M059J (cell line): ENCODE results near the gene SLC26A6. TPM values are rescaled to one million over a fixed set of nuclear protein-coding genes. Genes with fewer than 3 reads are reported as not detected.

Experiments used
- DNase-seq: peaks from one replicate; pipeline ENCODE4 v3.0.0-alpha.2; 2012; ENCODE audit warnings: low read depth
- total RNA-seq: library from RNA; depleted of rRNA; stranded (reverse); fragments of >200 nt; shearing (Covaris generic); gene quantifications from 2 replicates; pipeline ENCODE4 v1.2.3, GENCODE V29; 2014; rRNA removed

Gene SLC26A6, protein sequence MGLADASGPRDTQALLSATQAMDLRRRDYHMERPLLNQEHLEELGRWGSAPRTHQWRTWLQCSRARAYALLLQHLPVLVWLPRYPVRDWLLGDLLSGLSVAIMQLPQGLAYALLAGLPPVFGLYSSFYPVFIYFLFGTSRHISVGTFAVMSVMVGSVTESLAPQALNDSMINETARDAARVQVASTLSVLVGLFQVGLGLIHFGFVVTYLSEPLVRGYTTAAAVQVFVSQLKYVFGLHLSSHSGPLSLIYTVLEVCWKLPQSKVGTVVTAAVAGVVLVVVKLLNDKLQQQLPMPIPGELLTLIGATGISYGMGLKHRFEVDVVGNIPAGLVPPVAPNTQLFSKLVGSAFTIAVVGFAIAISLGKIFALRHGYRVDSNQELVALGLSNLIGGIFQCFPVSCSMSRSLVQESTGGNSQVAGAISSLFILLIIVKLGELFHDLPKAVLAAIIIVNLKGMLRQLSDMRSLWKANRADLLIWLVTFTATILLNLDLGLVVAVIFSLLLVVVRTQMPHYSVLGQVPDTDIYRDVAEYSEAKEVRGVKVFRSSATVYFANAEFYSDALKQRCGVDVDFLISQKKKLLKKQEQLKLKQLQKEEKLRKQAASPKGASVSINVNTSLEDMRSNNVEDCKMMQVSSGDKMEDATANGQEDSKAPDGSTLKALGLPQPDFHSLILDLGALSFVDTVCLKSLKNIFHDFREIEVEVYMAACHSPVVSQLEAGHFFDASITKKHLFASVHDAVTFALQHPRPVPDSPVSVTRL
- 15.2 and 21.3 TPM in 2 replicates for total RNA-seq

DNA sequence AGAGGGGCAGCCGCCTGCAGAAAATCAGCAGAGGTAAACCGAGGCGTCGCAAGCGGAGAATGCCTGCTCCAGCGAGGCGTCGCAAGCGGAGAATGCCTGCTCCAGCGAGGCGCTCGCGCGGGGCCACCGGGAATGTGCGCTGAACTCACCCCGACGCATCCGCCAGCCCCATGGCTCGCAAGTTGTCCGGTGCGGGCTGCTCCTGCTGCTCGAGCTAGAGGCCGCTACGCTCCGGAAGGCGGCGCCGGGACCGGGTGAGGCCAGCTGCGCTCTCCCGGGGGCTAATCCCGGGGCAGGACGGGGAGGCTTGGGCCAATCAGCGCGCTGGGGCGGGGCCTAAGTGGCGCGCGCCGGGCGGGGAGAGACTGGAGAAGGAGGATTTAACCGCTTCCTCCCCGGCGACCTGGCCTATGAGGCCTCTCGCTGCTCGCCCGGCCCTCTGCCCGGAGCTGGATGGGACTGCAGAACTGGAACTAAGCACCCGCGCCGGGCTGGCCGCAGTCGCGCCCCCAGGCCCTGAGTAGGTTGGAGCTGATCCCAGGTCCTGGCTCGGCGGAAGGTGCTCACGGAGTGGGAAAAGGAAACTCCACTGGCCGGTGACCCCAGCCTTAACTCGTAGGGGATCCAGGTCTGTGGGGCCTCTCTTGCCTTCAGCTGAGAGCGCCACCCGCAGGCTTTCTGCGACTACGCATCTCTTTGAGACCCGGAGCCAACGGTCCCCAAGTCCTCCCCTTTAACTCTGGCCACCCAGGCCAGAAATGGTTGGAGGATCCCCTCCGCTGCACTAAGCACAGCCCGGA, at the start of gene SLC26A6:
SLC26A6 (minus strand) TSS at position 240 of the 800 bp plus-strand sequence; CDS start at position 172, 68 bp downstream.
- DNase-seq: peak; percentile 93

- no peak for DNase-seq
Observed at GRCh38 chr3:48684480-48685143, 49.4 kb upstream of the SLC26A6 start.

DNA sequence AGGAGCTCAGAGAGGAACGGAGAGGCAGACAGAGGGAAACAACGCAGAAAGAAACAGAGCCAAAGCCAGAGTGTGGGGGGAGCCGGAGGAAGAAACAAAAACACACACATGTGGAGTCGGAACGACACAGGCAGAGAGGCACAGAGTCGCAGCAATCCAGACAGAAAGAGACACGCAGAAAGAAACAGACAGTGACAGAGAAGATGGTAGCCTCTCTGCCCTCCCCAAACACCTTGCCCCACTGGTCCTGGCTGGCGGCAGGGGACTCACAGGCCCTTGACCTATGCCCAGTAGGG, 48.7 kb upstream of the SLC26A6 start:
- DNase-seq: no peak

- DNase-seq: no peak
Observed at GRCh38 chr3:48682786-48683185, 47.5 kb upstream of the SLC26A6 start.

- no peak for DNase-seq
Observed at GRCh38 chr3:48681974-48682610, 46.8 kb upstream of the SLC26A6 start.

- DNase-seq: no peak
Observed at GRCh38 chr3:48681541-48681880, 46.2 kb upstream of the SLC26A6 start.

DNA sequence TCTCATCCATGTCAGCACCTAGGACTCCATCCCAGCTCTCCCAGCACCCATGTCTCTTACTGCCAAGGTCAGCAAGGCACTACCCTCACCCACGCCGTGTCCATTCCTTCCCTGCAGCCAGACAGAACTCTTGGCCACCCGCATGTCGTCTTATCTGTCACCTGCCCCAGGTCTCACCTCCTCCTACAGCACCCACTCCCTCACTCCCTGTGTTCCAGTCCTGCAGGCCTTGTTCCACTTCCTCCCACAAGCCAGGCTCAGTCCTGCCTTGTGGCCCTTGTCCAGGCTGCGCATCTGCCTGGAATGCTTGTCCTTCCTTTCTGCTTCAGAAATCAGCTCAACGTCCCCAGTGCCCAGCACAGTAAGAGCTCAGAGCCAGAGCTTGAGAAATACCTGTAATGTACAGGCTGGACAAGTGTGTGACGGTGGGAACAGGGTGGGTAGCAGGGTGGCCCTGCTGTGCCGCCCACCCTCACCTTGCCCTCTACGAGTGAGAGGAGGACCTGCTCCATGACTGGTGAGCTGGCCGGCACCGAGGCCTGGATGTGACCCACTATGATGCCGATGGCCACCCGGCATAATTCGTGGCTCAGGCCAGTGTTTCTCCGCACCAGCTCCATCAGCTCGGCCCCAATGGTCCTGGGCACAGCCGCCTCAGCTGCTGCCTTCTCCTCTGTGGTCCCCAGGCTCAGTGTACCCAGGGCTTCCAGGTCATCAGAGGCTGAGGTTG, 45.7 kb upstream of the SLC26A6 start:
- DNase-seq: no peak

GRCh38 chr3:48679411-48680391, 44.4 kb upstream of the SLC26A6 start:
- peak; percentile 27 for DNase-seq

DNA sequence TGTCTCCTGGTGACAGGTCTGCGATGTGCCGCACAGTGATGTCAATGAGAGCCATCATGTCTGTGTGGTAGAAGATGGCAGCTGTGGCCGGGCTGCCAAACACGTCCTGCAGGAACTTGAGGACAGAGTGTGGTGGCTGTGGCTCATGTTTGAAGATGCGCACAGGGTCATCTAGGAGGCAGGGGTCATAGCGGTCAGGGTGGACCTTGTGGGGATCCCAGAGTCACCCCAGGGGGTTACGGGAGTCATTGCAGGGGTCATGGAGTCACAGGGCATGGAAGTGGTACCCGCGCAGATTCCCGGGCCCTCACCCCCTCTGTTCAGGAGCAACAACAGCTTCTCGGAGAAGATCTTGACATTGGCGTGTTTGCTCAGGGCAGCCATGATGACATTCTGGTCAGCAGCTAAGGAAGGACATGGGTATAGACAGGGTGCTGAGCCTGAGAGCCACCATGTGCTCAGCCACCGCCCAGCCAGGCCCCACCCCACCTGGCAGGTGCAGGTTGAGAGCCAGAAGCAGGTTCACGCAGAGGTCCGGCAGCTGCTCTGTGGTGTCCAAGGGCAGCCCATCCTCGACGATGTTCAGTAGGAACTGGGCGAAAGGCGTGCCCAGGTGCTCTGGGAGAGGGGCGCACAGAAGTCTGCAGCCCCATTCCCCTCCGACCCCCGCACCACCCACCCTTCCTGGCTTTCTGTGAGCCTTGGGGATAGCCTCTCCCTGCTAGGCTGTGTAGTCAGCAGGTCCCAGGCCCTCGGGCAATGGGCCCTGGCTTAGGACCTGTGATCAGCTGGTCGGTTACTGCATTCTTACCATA, 43.5 kb upstream of the SLC26A6 start:
- DNase-seq: no peak

GRCh38 chr3:48678056-48678455, 42.8 kb upstream of the SLC26A6 start:
- peak; percentile 27 for DNase-seq

GRCh38 chr3:48674505-48674904, 39.2 kb upstream of the SLC26A6 start:
- DNase-seq: no peak

DNA sequence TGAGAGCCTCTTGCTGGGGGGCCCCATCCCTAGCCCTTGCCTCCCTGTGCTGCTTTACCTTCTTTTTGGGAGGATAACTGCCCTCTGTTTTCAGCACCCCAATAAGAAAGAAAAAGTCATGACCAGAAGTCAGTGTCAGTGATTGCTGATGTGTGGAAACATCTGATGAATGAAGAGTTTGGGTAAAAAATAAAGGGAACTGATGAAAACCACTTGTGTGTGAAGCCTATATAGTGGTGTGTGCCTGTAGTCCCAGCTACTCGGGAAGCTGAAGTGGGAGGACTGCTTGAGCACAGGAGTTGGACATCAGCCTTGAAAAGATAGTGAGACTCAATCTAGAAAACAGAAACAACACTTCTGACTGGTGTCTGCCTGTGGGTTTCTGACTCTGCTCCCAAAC, 37.3 kb upstream of the SLC26A6 start:
- DNase-seq: no peak

DNA sequence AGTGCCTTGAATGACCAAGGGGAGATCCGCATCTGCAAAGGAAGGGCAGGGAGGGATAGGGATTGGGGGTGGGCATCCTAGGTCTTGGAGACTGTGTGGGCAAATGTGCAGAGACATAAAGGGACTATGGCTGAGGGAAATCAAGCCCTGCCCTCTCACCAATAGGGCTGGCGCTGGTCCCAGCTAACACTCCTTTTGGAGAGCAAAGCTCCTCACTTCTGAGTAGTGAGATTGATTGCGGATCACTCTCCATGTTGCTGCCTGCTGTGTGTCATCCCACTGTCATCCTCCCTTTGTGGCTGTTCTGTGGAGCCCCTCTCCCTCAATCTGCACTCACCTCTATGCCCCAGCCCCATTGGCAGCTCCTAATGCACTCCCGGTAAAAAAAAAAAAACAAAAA, 29.7 kb upstream of the SLC26A6 start:
- DNase-seq: no peak

GRCh38 chr3:48664313-48664644, 29.0 kb upstream of the SLC26A6 start:
- DNase-seq: no peak

DNA sequence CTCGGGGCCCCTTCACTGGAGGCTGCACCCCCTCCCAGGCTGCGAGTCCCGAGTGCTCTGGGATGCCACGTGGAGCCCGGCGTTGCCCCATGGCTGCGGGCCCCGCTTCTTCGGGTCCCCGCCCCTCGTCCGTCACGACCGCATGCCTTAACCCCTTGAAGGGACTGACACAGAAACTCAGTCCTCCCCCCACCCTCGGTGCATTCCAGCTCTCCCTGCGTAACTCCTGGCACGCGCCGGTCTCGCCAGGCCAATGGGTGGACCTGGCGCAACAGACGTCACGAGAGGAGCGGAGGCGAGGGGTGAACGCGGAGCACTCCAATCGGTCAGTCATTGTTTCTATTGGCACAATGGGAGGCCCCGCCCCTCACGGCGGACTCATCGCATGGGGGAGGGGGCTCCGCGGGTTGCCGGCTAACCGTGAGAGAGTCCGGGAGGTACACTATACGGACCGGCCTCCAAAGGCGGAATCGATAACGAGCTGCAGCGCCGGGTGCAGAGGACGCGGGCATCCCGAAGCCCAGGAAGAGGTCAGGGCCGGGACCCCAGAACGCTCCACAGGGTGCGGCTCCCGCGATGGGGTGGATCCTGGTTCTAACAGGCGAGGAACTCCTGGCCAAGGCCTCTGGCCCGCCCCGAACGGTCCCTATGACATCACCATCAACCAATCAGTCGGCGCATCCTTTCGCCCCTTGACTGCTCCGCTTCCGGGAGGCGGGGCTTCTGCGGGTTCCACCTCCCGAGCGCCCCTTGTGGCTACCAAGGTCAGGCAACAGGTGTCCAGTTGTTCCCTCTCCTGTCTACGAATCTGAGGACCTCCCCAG, 28.4 kb upstream of the SLC26A6 start:
- peak; percentile 97 for DNase-seq

DNA sequence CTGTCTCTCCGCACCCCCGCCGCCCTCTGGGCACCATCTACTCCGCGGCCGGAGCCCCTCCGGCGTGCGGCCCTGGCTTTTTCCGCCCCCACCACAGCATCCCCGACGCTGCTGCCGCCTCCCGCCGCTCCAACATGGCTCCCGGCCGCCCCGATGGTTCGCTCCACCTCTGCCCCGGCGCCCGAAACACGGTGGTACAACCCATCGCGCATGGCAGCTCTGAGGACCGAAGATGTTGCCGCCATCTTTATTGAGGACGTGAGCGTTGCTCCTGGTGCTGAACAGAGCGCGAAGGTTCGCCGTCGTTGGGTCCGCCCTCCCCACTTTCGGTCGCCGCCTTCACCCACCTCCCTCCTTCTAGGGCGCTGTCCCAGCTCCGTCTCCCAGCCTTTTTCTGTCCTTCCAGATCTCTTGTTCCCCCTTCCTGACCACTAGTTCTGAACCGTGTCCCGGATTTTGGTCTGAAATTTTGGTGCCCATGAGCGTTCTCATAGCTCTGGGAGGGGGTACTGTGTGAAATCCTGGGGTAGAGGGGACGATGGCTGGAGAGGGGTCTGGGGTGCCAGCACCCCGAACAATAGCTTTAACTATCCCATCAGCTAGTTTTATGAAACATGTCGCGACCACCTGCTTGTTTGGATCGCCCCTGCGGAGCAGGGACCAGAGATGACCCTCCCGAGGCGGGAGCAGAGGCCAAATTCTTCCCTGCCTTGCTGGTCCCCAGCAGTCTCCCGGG, 27.7 kb upstream of the SLC26A6 start, which contains the start of gene CELSR3:
CELSR3 (minus strand) TSS at position 134 of the 736 bp plus-strand sequence. CDS start 252 bp downstream, outside the sequence.
- DNase-seq: peak; percentile 87

DNA sequence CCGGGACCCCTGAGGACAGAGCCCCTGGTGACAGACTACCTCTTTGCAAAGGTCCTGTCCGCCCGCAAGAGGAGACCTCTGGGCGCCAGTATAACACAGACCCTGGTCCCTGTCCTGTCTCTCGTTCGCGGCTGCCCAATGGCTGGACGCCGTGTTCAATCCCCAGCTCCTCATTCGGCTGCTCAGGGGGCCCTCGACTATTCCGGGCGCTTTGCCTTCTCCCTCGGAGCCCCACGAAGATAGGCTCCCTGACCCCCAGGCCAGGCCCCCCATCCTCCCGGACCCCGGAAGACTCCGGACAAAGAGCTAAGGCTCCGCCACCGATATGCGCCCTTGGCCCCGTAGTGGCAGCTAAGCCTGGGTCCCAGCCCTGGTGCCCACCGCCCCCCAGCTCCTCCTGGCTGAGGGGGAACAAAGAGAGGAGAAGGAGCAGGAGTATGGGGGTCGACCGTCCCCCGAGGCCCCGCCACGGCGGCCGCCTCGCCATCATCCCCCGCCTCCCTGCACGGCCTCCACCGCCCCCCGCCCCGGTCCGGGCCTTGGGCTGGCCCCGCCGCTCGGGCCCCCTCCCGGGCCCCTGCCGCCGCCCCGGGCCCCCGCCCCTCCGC, 27.0 kb upstream of the SLC26A6 start:
- no peak for DNase-seq
